Caco-2 (cell line): Measurements from ENCODE around the gene LMO1. TPM values are rescaled to one million over a fixed set of nuclear protein-coding genes. Genes with fewer than 3 reads are reported as not detected.

Source experiments
- BruUV-seq: library from RNA; stranded (reverse); fragments of 400-500 nt; replicated peaks from 2 replicates; lab custom pipeline; 2021; lab: Mats Ljungman, UMichigan
- CTCF ChIA-PET: fragments of 300-600 bp; sonication (Branson Sonifier 250); formaldehyde crosslinking; loops from one replicate; lab custom pipeline; 2022; ENCODE audit warnings: antibody characterized with exemption; lab: Charles Lee
- POLR2A ChIA-PET: fragments of 300-600 bp; sonication (Branson Sonifier 250); formaldehyde crosslinking; loops from one replicate; lab custom pipeline; 2022; ENCODE audit warnings: antibody characterized with exemption; lab: Charles Lee
- DNase-seq, 2 experiments: peaks; one replicate each; pipeline versions ENCODE4 v3.0.0 to v3.0.0-alpha.2; 2020 to 2022
- H3K27me3 ChIP-seq: replicated peaks from 2 replicates; pipeline ENCODE4 v1.6.0; 2011; ENCODE audit warnings: low read length; ENCODE audit not compliant: control insufficient read depth, insufficient read depth
- H3K36me3 ChIP-seq: 2 replicates; pipeline ENCODE4 v1.5.1; 2011; ENCODE audit warnings: low read length; ENCODE audit not compliant: control insufficient read depth, insufficient read depth
- H3K4me1 ChIP-seq: fragments of 250-450 bp; sonication (Bioruptor Pico); 2 replicates; pipeline ENCODE4 v1.5.1; 2020; ENCODE audit warnings: mild to moderate bottlenecking
- H3K4me3 ChIP-seq: 2 replicates; pipeline ENCODE4 v1.5.1; 2011; ENCODE audit warnings: low read depth, mild to moderate bottlenecking, control low read depth, low read length
- H3K9me3 ChIP-seq: fragments of 250-450 bp; sonication (Bioruptor Pico); 2 replicates; pipeline ENCODE4 v1.5.1; 2020; ENCODE audit warnings: mild to moderate bottlenecking, moderate library complexity
- H3K27ac Mint-ChIP-seq: one replicate; pipeline ENCODE4 v1.8.0; 2022; ENCODE audit warnings: mixed read lengths; ENCODE audit not compliant: unreplicated experiment
- H3K27me3 Mint-ChIP-seq: one replicate; pipeline ENCODE4 v1.8.0; 2022; ENCODE audit warnings: mixed read lengths; ENCODE audit not compliant: insufficient read depth, unreplicated experiment
- H3K36me3 Mint-ChIP-seq: one replicate; pipeline ENCODE4 v1.8.0; 2022; ENCODE audit warnings: mild to moderate bottlenecking, mixed read lengths; ENCODE audit not compliant: insufficient read depth, unreplicated experiment
- H3K4me1 Mint-ChIP-seq: one replicate; pipeline ENCODE4 v1.8.0; 2022; ENCODE audit warnings: low read depth, mixed read lengths; ENCODE audit not compliant: unreplicated experiment
- H3K4me3 Mint-ChIP-seq: one replicate; pipeline ENCODE4 v1.8.0; 2022; ENCODE audit warnings: mild to moderate bottlenecking, moderate library complexity, mixed read lengths; ENCODE audit not compliant: unreplicated experiment
- H3K9me3 Mint-ChIP-seq: one replicate; pipeline ENCODE4 v1.8.0; 2022; ENCODE audit warnings: mixed read lengths; ENCODE audit not compliant: unreplicated experiment
- intact Hi-C: fragments of 100-400 bp; cut with micrococcal nuclease; formaldehyde crosslinking; loops from one replicate; pipeline ENCODE4 v1.10.0; 2022; ENCODE audit not compliant: unreplicated experiment
- total RNA-seq: library from RNA; stranded (reverse); gene quantifications from 2 replicates; pipeline ENCODE4 v1.2.3, GENCODE V29; 2022
- TF ChIP-seq, protein P1 (sequence below), 2 experiments: fragments of 200-600 bp in 1 of 2; IDR thresholded peaks; 1 replicate in 1 of 2; 2 replicates in 1 of 2; pipeline versions ENCODE4 v1.5.1 to v1.8.0; 2011 to 2022; ENCODE audit warnings: antibody characterized with exemption in 1 of 2, control low read depth in 1 of 2, inconsistent platforms in 1 of 2, low read depth in 1 of 2, low read length in 1 of 2, mild to moderate bottlenecking in 1 of 2, moderate library complexity in 1 of 2; ENCODE audit not compliant: insufficient read depth in 1 of 2, severe bottlenecking in 1 of 2, unreplicated experiment in 1 of 2

The LMO1 gene
- total RNA-seq, 1 experiment from 2014 or later = not detected

DNA sequence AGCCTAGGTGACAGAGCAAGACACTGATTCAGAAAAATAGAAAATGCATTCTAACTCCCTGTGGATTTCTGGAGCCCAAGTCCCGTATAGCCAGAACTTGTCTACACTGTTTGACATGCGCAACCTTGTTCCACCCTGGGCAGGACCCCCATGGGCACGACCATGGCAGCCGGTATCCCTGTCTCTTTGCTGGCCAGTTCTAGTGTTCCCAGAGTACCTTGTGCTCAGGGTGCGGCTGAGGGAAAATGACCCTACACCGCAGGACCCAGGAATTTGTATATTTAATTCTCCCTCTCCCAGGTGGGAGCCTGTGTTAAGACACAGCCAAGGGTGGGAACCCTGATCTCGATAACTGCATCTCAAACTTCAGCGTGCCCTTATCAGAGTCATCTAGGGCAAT lies 58.1 kb downstream of the LMO1 start:
- TF ChIP-seq, protein P1, sequence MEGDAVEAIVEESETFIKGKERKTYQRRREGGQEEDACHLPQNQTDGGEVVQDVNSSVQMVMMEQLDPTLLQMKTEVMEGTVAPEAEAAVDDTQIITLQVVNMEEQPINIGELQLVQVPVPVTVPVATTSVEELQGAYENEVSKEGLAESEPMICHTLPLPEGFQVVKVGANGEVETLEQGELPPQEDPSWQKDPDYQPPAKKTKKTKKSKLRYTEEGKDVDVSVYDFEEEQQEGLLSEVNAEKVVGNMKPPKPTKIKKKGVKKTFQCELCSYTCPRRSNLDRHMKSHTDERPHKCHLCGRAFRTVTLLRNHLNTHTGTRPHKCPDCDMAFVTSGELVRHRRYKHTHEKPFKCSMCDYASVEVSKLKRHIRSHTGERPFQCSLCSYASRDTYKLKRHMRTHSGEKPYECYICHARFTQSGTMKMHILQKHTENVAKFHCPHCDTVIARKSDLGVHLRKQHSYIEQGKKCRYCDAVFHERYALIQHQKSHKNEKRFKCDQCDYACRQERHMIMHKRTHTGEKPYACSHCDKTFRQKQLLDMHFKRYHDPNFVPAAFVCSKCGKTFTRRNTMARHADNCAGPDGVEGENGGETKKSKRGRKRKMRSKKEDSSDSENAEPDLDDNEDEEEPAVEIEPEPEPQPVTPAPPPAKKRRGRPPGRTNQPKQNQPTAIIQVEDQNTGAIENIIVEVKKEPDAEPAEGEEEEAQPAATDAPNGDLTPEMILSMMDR (IDR thresholded peaks at IDR 0.05; ENCODE audit: insufficient read depth in 1 of 2, low read depth in 1 of 2, low read length in 1 of 2, severe bottlenecking in 1 of 2, unreplicated experiment in 1 of 2) = no peak
- BruUV-seq = no TSS peak
- H3K9me3 ChIP-seq = no peaks in the 10 kb centered on the region
- Mint-ChIP-seq H3K36me3 (no peaks in the 10 kb centered on the region), H3K4me1 (no peaks in the 10 kb centered on the region), H3K9me3 (no peaks in the 10 kb centered on the region), H3K4me3 (no peak overlapping the region), H3K27me3 (peaks cover 20% of the 10 kb centered on the region), H3K27ac (no peak overlapping the region)
- no peaks in the 10 kb centered on the region for H3K36me3 ChIP-seq
- ChIA-PET POLR2A (no interaction called here), CTCF (no interaction called here)
- no peaks in the 10 kb centered on the region for H3K4me1 ChIP-seq
- intact Hi-C loops = no loop called here
- H3K27me3 ChIP-seq = no peaks in the 10 kb centered on the region
- no peak overlapping the region for H3K4me3 ChIP-seq
- no peak for DNase-seq

- no peaks in the 10 kb centered on the region for H3K27me3 ChIP-seq
- peaks cover 22% of the 10 kb centered on the region for H3K27me3 Mint-ChIP-seq
- no peaks in the 10 kb centered on the region for H3K4me1 ChIP-seq
- no peak overlapping the region for H3K4me3 ChIP-seq
- H3K27ac Mint-ChIP-seq = no peak overlapping the region
- H3K36me3 ChIP-seq = no peaks in the 10 kb centered on the region
- intact Hi-C loops = no loop called here
- ChIA-PET CTCF (no interaction called here), POLR2A (no interaction called here)
- no peaks in the 10 kb centered on the region for H3K9me3 Mint-ChIP-seq
- no peak for DNase-seq
- no peaks in the 10 kb centered on the region for H3K36me3 Mint-ChIP-seq
- no peaks in the 10 kb centered on the region for H3K9me3 ChIP-seq
- TF ChIP-seq, protein P1 (IDR thresholded peaks at IDR 0.05; ENCODE audit: insufficient read depth in 1 of 2, low read depth in 1 of 2, low read length in 1 of 2, severe bottlenecking in 1 of 2, unreplicated experiment in 1 of 2) = no peak
- no TSS peak for BruUV-seq
- H3K4me1 Mint-ChIP-seq = no peaks in the 10 kb centered on the region
- no peak overlapping the region for H3K4me3 Mint-ChIP-seq
Observed at GRCh38 chr11:8204596-8204995, 59.1 kb downstream of the LMO1 start.

GRCh38 chr11:8204025-8204424 lies 59.7 kb downstream of the LMO1 start:
- ChIA-PET POLR2A (no interaction called here), CTCF (no interaction called here)
- Mint-ChIP-seq H3K27me3 (peaks cover 23% of the 10 kb centered on the region), H3K27ac (no peak overlapping the region), H3K36me3 (no peaks in the 10 kb centered on the region), H3K4me1 (no peaks in the 10 kb centered on the region), H3K9me3 (no peaks in the 10 kb centered on the region), H3K4me3 (no peak overlapping the region)
- Histone ChIP-seq H3K4me3 (no peak overlapping the region), H3K27me3 (no peaks in the 10 kb centered on the region), H3K4me1 (no peaks in the 10 kb centered on the region), H3K9me3 (no peaks in the 10 kb centered on the region), H3K36me3 (no peaks in the 10 kb centered on the region)
- no TSS peak for BruUV-seq
- TF ChIP-seq, protein P1 (IDR thresholded peaks at IDR 0.05; ENCODE audit: insufficient read depth in 1 of 2, low read depth in 1 of 2, low read length in 1 of 2, severe bottlenecking in 1 of 2, unreplicated experiment in 1 of 2) = no peak
- intact Hi-C loops = no loop called here
- no peak for DNase-seq
